Measurements from ENCODE around the gene CCDC142.
"Not testable (repeated sequence)": the region's sequence is repeated elsewhere in the genome, so short reads cannot be mapped to it uniquely, and the experiment has no call there.

CCDC142 gene

DNA sequence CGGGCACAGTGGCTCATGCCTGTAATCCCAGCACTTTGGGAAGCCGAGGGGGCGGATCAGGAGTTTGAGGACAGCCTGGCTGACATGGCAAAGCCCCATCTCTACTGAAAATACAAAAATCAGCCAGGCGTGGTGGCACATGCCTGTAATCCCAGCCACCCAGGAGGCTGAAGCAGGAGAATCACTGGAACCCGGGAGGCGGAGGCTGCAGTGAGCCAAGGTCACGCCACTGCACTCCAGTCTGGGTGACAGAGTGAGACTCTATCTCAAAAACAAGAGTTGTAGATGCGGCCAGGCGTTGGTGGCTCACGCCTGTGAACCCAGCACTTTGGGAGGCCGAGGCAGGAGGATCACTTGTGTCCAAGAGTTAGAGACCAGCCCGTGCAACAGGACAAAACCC, 12.1 kb downstream of the CCDC142 start:
- DNase-seq: not testable (repeated sequence)

DNA sequence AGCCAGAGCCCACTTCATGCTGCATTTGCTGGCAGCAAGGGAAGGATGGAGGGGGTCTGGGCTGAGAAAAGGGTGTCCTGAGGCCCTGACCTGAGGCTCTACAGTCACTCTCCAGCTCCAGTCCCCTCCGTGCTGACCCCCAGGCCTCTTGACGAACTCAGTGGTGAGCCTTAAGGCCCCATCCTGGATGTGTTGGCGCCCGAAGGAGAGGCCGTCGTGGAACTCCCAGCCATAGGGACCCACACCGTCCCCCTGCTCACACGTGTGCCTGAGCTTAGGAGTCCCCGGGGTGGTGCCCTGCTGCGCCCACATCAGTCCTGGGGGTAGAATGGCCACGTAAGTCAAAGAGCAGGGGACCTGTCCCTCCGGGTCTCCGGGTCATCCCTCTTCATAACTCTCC, 18.4 kb downstream of the CCDC142 start:
- no peak for DNase-seq

DNA sequence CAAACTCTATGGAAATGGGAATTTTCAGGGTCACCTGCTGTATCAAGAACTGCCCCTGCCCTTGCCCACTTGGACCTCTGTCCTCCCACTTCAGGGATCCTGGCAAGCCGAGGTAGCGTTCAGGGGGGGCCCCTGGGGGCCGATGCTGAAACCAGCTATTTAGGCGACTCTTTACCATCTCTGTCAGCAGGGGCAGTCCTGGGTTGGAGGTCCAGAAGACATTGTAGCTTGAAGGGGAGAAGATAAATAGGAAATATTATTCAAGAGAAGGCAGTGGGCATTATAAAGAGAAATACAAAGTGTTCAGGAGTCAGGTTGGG, 20.1 kb downstream of the CCDC142 start:
- no peak for DNase-seq

DNA sequence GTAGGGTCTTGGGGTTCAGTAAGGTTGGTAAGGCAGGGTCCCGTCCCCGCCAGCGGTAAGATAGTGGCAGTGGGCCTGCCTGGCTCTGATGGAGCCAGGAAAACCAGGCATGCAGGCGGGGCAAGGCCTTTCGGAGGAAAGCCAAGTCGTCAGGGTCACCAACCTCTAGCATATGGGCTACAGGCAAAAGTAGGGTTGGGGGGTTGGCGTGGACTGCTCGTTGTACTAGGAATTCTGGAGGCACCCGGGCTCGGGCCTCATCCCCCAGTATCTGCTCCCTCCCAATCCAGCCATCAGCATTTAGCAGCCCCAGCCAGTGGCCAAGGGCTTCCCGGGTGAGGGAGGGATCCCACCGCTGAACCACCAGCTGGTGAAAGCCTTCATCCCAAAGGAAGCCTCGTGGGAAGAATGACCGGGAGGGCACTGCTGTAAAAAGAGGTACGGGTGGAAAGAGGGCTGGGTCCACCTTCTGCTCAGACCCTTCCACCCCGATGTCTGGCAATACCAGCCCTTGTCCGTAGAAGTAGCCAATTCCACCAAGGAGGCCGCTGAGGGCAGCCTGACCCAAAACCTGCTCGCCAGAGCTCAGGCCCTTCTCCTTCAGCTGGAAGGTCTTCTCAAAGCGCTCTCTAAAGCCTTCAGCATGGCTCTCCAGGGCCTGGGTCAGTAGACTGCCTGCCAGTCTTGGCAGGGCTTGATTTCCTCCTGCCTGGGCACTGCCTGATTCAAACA, 20.6 kb downstream of the CCDC142 start:
- no peak for DNase-seq

DNA sequence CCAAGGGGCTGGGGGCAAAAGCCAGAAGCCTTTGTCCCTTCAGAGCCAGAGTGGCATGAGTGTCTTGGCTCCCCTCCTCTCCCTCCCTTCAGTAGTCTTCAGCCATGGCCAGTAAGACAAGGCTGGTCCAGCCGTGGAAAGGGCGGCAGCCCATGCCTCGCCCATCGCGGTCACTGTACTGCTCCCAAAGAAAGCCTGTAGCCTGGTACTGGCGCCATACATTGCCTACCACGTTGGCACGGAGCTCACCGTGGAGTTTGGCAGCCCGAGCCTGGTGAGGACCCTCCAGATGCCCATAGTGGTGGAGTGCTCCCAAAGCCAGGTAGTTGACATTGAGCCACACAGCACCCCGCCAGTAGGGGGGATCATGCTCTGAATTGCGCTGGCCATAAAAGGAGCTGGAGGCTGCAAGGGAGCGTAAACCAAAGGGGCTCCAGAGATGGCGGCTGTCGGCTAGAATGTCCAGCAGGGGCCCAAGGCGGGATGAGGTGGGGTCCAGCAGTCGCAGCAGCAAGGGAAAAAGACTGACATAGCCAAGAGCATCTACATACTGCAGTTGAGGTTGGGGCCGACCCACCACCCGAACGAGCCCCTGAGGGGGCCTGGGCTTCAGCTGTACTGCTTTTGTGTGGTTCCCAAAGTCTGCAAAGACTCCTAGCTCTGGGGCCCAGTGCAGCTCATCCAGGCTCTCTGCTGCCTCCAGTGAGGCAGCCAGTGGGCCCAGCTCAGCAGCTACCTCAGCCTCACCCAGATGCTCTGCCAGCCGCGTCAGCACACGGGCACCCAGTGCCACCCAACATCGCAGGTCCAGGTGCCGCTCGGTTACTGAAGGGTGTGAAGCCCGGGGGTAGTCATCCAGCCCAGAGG, 21.4 kb downstream of the CCDC142 start:
- no peak for DNase-seq

DNA sequence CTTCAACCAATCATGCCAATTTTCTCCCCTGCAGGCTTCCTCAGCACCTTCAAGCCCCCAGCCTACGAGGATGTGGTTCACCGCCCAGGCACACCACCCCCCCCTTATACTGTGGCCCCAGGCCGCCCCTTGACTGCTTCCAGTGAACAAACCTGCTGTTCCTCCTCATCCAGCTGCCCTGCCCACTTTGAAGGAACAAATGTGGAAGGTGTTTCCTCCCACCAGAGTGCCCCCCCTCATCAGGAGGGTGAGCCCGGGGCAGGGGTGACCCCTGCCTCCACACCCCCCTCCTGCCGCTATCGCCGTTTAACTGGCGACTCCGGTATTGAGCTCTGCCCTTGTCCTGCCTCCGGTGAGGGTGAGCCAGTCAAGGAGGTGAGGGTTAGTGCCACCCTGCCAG, 22.6 kb downstream of the CCDC142 start:
- not testable (repeated sequence) for DNase-seq

DNA sequence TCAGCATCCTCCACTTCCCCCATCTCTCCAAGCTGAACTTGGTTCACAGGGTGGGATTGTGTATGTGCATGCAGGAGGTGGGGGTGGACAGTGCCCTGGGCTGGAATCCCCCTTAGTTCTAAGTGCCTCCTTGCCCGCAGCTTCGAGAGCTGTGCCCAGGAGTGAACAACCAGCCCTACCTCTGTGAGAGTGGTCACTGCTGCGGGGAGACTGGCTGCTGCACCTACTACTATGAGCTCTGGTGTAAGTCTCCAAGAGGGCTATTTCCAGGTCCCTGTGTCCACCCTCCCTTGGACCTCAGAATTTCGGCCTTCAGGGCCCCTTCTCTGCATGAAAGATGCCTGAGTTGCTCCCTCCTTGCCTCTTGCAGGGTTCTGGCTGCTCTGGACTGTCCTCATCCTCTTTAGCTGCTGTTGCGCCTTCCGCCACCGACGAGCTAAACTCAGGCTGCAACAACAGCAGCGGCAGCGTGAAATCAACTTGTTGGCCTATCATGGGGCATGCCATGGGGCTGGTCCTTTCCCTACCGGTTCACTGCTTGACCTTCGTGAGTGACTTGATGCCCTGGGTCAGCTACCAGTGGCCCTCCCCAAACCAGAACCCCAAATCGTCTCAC, 23.2 kb downstream of the CCDC142 start:
- DNase-seq: not testable (repeated sequence)

DNA sequence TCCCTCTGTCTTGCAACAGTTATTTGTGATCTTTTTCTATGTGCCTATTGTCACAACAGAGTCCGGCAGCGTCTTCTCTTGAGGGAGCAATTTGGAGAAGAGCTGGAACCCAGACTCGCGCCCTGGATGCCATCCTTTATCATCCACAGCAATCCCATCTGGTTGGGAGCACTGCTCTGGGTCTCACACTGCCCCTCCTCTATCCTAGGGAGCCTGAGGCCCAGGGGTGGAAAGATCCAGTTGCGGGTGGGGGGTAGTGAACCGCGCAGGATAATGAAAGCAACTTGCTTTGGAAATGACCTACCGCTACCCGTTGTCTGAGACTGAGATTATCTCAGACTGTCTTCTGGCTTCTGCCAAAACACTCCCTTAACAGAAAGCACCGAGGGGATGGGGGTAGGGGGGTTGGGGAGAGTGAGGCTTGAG, 23.8 kb downstream of the CCDC142 start:
- DNase-seq: no peak

DNA sequence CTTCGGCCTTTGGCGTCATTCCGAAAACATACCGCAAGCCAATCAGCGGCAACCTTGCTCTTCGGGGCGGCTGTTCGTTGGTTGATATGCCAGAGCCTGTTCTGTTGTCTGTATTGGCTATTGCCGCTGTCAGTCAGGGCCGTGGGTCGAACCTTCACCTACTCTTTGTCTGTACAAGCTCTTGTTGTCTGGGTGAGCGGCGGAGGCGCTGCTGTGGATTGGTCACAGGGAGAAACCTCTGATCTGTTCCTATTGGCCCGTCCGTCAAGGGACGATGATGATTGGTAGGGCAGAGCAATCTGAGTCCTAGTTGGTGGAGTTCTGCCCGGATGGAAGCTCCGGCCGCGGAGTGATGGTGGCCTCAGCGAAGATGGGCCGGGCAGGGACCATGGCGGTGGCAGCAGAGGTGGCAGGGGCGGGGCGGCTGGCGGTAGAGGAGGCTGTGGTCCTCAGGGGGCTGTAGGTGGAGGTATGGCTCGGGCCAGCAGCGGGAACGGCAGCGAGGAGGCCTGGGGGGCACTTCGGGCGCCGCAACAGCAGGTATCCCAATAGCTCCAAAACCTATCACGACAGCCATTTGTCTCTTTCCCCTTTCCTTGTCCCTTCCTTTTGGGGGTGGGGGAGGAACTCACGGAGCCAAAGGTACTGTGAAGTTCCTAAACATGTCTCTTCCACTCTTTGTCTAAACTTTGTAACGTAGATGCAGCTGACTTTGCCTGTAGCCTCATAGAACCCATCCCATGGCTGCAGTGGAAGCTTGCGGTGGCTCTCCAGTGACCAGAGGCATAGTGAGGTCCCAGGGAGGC, 24.5 kb downstream of the CCDC142 start, which contains the start of gene WBP1:
WBP1 (plus strand) TSS at position 307 of the 806 bp plus-strand sequence; CDS start at position 472, 165 bp downstream.
- peak; percentile 98 for DNase-seq

DNA sequence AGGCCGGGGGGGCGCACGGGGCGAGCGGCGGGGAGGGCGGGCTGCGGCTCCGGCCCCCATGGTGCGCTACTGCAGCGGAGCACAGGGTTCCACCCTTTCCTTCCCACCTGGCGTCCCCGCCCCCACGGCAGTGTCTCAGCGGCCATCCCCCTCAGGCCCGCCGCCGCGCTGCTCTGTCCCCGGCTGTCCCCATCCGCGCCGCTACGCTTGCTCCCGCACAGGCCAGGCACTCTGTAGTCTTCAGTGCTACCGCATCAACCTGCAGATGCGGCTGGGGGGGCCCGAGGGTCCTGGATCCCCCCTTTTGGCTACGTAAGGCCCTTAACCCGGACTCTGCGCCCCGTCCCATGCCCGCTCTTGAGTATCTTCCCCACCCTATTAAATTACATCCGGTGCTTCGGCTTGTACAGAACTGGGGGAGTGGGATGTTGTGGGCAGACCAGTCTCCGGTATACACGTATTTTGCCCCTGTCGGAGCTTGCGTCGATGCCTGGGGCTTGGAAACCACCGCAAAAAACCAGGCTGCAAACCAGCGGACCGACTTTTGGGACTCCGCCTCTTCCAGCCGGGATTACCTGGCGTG, 25.2 kb downstream of the CCDC142 start:
- peak; percentile 74 for DNase-seq

DNA sequence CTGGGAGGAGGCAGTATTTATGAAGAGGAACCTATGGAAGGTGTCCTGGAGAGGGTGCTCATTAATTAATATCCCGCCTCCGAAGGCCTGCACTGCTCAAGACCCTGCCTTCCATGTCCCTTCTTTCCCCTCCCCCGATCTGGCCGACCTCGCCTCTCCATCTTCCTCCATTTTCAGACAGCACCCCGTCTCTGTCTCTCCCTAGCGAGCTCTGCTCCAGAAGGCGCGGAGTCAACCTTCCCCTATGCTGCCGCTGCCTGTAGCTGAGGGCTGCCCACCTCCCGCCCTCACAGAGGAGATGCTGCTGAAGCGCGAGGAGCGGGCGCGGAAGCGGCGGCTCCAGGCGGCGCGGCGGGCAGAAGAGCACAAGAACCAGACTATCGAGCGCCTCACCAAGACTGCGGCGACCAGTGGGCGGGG, 25.7 kb downstream of the CCDC142 start:
- no peak for DNase-seq

DNA sequence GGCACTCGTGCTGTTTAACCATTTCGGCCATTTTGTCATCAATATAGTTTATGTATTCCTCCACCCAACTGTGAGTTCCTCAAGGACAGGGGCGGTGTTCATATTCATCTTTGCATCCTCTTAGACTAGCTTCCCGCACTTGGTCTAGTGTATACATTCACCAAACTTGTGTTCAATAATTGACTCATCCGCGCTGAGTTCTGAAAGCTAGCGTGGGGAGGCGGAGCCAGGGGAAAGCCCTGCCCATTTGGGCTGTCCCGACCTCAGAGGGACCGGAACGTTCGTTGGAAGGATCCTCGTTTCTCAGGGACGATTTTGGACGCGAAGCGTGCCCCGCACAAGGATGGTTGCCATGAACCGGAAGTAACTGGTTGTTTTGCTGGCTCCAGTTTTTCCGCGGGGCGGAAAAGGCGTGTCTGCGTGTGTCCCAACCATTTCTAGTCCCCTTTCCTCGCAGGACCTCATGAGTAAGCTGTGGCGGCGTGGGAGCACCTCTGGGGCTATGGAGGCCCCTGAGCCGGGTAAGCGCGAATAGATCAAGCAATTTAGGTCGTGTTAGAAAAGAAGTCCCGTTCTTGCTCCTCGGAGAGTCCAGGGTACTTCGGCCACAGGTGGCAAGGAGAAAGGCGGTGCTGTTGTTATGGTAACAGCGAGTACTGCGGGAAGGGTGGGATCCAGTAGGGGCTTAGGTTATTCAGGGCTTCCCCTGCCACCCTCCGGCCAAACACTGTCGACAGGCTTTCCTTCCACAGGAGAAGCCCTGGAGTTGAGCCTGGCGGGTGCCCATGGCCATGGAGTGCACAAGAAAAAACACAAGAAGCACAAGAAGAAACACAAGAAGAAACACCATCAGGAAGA, 27.9 kb downstream of the CCDC142 start, which contains the start of gene INO80B:
INO80B (plus strand) TSS at position 434 of the 858 bp plus-strand sequence; CDS start at position 464, 30 bp downstream.
- peak; percentile 92 for DNase-seq

DNA sequence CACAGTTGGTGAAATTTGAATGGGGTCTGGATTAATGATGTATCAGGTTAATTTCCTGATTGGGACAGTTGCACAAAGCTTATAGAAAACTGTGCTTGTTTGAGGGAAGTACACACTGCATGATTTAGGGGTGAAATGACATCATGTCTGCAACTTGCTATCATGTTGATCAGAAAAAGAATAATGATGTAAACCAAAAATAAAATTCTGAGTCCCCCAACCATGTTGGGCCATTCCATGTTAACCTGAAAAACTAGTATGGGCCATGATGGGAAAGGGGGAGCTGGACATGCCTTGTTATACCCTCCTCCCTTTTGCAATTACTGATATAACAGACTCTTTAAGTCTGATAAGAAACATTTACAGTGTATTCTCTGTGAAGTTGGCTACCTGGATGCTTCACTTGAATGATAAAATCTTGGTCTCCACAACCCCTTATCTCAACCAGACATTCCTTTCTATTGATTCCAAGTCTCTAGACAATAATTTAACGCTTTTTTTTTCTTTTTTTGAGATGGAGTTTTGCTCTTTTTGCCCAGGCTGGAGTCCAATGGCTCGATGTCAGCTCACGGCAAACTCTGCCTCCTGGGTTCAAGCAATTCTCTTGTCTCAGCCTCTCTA, 32.1 kb downstream of the CCDC142 start:
- no peak for DNase-seq

DNA sequence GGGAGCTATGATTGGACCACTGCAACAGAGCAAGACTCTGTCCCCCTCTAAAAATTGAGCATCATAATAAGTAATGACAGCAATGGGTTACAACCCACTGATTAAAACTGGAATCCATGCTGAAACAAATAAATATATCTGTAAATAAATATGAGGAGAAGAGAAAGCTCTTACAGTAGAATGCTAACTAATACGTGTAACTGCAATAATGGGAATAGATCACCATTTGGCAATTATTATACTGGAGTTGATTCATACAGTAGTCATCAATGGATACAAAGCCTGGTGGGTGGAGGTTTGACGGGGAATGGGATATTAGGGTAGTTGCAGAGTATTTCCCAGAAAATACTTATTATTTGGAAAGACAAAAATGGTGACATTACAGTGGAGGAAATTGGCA, 34.0 kb downstream of the CCDC142 start:
- no peak for DNase-seq

DNA sequence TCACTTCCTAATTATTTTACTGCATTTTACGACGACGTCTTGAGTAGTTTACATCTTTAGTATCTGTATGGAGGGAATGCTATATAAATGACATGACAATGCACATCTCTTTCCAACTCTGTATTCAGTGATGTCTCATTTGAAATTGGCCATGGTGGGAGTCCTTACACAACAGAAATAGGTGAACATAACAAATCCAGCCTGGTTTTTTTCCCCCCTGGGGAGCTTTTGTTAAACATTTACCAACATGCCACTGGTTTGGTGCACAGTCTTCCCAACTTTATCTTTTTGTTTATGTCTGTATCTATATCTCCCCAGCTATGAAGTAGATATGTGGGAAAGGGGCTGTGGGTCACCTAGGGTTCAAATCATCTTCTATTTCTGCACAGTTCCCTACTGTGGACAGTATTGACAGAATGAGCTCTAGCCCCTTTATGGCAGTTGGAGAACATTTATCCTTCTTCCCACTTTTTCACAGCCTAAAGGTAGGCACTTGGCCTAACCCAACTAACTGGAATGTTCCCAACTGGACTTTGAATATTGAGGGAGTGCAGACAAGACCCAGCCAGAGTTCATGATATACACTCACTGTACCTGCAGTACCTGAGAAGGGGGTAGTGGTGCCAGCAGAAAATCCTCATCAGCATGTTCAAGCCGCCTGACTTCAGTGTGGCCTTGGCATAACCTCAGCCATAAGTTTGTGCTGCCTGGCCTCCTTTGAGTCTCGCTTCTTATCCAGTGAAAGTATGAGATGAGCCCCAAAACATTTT, 35.4 kb downstream of the CCDC142 start:
- no peak for DNase-seq

DNA sequence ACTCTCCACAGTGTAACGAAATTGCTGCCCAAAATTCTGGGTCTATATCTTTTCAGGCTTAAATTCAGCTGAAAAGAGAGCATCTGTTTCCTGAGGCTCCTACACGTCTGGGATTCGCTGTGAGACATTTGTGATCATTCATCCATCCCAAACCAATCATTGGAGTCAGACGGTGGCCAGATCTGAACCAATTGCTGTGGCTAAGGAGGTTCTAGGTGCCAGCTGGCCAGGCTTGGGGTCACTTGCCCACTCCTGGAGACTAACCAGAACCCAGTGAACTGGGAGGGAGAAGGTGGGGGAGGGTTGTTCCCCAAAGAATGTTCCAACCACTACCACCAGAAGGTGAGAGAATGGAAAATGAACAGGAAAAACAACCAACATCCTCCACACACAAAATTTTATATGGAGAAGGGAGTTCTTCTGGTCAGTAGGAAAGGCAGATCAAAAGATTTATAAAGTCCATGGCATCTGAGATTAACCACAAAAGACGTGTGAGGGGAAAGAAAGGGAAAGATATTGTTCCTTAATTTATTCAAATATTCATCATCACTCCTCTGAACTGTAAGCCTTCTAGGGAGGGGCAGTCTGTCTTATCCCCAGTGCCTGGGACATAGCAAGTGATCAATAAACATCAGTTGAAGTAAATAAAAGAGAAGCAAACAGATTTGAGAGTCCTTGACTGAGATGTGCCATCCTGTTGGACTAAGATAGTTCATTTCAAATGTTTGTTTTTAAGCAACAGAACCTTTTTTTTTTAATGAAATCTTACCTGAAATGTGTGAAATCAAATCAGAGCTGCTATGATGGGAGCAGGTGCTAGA, 38.1 kb downstream of the CCDC142 start:
- DNase-seq: no peak

DNA sequence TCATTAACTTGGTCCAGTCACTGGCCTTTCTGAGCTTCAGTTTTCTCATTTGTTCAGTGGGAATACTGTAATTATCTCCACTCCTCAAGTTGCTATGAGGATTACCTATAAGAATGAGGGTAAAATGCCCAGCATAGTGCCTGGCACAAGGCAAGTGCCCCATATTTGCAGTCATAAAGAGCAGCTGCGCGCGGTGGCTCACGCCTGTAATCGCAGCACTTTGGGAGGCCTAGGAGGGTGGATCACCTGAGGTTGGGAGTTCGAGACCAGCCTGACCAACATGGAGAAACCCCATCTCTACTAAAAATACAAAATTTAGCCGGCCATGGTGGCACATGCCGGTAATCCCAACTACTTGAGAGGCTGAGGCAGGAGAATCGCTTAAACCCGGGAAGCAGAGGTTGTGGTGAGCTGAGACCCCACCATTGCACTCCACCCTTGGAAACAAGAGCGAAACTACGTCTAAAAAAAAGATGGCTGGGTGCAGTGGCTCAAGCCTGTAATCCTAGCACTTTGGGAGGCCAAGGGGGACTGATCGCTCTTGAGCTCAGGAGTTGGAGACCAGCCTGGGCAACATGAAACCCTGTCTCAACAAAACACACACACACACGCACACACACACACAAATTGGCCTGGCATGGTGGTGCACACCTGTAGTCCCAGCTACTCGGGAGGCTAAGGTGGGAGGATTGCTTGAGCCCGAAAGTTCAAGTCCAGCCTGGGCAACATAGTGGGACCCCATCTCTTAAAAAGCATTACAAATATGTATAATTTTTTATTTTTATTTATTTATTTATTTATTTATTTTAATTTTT, 40.1 kb downstream of the CCDC142 start:
- not testable (repeated sequence) for DNase-seq

All from NCI-H1092 treated with DMSO at 0.1 percent for 48 hours (cell line).